GM23248 (cell line): ENCODE data around the gene FAM177A1. TPM values are rescaled to one million over a fixed set of nuclear protein-coding genes. Genes with fewer than 3 reads are reported as not detected.

ENCODE experiments used
- DNase-seq: peaks from one replicate; pipeline ENCODE4 v3.0.0-alpha.2; 2015
- H2AFZ ChIP-seq: fragments of 200-600 bp; sonication (generic); 2 replicates; pipeline ENCODE4 v1.6.1; 2016; ENCODE audit warnings: antibody characterized with exemption
- H3F3A ChIP-seq: fragments of 200-600 bp; sonication (generic); 2 replicates; pipeline ENCODE4 v1.6.1; 2016; ENCODE audit warnings: mild to moderate bottlenecking, antibody characterized with exemption, mixed run types; ENCODE audit not compliant: insufficient read depth
- H3K27ac ChIP-seq: fragments of 200-600 bp; sonication (generic); 2 replicates; pipeline ENCODE4 v1.5.1; 2016; ENCODE audit warnings: mild to moderate bottlenecking
- H3K27me3 ChIP-seq: fragments of 200-600 bp; sonication (generic); replicated peaks from 2 replicates; pipeline ENCODE4 v1.6.1; 2016; ENCODE audit warnings: mild to moderate bottlenecking; ENCODE audit not compliant: insufficient read depth
- H3K36me3 ChIP-seq: fragments of 200-600 bp; sonication (generic); 2 replicates; pipeline ENCODE4 v1.6.1; 2016; ENCODE audit warnings: low read depth, mild to moderate bottlenecking
- H3K4me1 ChIP-seq: fragments of 200-600 bp; sonication (generic); 2 replicates; pipeline ENCODE4 v1.6.1; 2016; ENCODE audit warnings: mild to moderate bottlenecking; ENCODE audit not compliant: insufficient read depth
- H3K4me2 ChIP-seq: fragments of 200-600 bp; sonication (generic); one replicate; pipeline ENCODE4 v1.6.1; 2016; ENCODE audit warnings: mild to moderate bottlenecking; ENCODE audit not compliant: unreplicated experiment
- H3K4me3 ChIP-seq: fragments of 200-600 bp; sonication (generic); 2 replicates; pipeline ENCODE4 v1.5.1; 2016; ENCODE audit warnings: mild to moderate bottlenecking
- H3K79me2 ChIP-seq: fragments of 200-600 bp; sonication (generic); 2 replicates; pipeline ENCODE4 v1.6.1; 2016; ENCODE audit warnings: mild to moderate bottlenecking; ENCODE audit not compliant: insufficient read depth
- H3K9ac ChIP-seq: fragments of 200-600 bp; sonication (generic); 2 replicates; pipeline ENCODE4 v1.6.1; 2016; ENCODE audit warnings: mild to moderate bottlenecking
- H3K9me2 ChIP-seq: fragments of 200-600 bp; sonication (generic); 2 replicates; pipeline ENCODE4 v1.6.1; 2016; ENCODE audit warnings: mixed run types, mild to moderate bottlenecking, moderate library complexity; ENCODE audit not compliant: insufficient read depth
- H3K9me3 ChIP-seq: fragments of 200-600 bp; sonication (generic); one replicate; pipeline ENCODE4 v1.6.1; 2017; ENCODE audit warnings: low read depth
- H4K20me1 ChIP-seq: fragments of 200-600 bp; sonication (generic); 2 replicates; pipeline ENCODE4 v1.6.0; 2016; ENCODE audit not compliant: insufficient read depth
- EZH2 ChIP-seq: fragments of 200-600 bp; sonication (generic); IDR thresholded peaks from 2 replicates; pipeline ENCODE4 v1.6.1; 2018; ENCODE audit warnings: antibody characterized with exemption, mild to moderate bottlenecking; ENCODE audit not compliant: insufficient read depth, poor library complexity, severe bottlenecking
- EZH2phosphoT487 ChIP-seq: fragments of 200-600 bp; sonication (generic); IDR thresholded peaks from 2 replicates; pipeline ENCODE4 v1.6.1; 2018; ENCODE audit warnings: antibody characterized with exemption, moderate library complexity, mild to moderate bottlenecking, low read depth; ENCODE audit not compliant: insufficient read depth
- WGBS, 2 experiments: methylation state at CpG; one replicate each; pipeline ENCODE4 v1.1.6; 2015 to 2017; ENCODE audit warnings: low lambda C conversion rate in 2 of 2, low coverage in 1 of 2; ENCODE audit errors: missing lambda C conversion rate in 2 of 2; 5-methylcytosine and 5-hydroxymethylcytosine counted together
- in situ Hi-C: fragments of 300-500 bp; cut with MboI; formaldehyde crosslinking; loops from 2 replicates; pipeline ENCODE4 v1.15.0; 2020
- polyA plus RNA-seq: library from polyadenylated mRNA; unstranded; fragments of >200 nt; fragmentation: Nextera tagmentation; extraction: Ambion mirVana; gene quantifications from 2 replicates; pipeline ENCODE4 v1.2.1, GENCODE V29; 2016
- total RNA-seq: library from RNA; depleted of rRNA; stranded (reverse); fragments of >200 nt; shearing (Covaris generic); gene quantifications from 2 replicates; pipeline ENCODE4 v1.2.3, GENCODE V29; 2014

Gene FAM177A1
- total and polyA plus RNA-seq, 2 experiments from 2014 or later: 56.4 to 100 TPM

DNA sequence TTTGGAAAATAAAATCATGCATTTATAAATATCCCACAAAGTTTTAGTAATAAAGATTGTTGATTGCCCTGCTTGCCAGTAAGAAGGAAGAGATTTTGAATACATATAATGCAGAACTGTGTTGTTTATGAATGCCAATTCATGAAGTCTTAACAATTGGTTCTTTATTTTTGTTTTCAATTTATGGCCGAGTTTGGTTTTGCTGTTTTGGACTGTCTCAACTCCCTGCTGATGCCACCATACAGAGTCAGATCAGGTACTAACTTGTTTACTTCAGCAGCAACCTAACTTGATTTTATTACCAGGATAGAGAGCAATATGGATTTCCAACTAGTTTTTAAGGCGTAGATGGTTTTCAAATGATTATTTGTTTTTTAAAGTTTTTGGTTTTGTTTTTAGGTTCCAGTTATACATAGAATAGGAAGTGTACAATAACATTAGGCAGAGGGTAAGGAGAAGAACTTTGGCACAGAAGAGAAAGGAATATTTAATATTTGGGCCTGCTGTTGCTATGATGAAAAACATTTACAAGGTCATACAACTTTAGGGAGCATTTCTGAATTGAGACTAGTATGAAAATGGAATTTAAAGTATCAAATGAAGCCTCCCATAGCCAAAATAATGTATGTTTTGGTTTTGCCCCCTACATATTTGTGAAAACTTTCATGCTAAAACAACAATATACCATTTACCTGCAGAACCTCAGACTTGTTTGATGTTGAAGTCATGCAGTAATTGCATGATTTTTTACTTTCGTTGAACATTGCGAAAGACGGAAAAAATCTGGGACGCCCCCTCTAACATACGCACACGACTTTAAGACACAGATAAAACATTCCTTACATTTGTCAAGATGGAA lies 904 bp upstream of the FAM177A1 start:
- in situ Hi-C loops: no loop called here

DNA sequence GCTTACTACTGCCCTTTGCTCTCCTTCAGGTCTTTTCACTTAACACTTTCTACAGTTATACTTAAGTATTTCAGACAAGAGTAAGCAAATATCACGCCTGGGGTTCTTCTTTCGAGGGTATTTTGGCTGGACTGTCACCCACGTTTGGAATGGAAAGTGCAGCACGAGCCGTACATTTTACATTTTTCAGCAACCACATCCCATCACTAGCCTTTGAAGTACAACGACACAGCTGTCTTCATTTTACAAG lies 349 bp upstream of the FAM177A1 start:
- peak overlapping the region; percentile 82 for H3K4me3 ChIP-seq
- peak overlapping the region; percentile 96 for H3K27ac ChIP-seq
- peaks cover 4% of the 10 kb centered on the region; the same call in 1 of the 2 replicates for H3K36me3 ChIP-seq
- WGBS, 2 experiments: 1 to 2% methylated on average over 6 of the region's 6 CpGs
- DNase-seq: no peak
- peak overlapping the region; percentile 89 for H2AFZ ChIP-seq
- no peak for TF ChIP-seq EZH2
- TF ChIP-seq EZH2phosphoT487: no peak
- H3K9ac ChIP-seq: peak overlapping the region; percentile 93
- in situ Hi-C loops: no loop called here
- no peaks in the 10 kb centered on the region for H3K9me3 ChIP-seq
- H3K27me3 ChIP-seq: no peaks in the 10 kb centered on the region
- H3F3A ChIP-seq: peaks cover 29% of the 10 kb centered on the region
- no peaks in the 10 kb centered on the region for H4K20me1 ChIP-seq
- H3K4me2 ChIP-seq: peak overlapping the region; percentile 85
- H3K9me2 ChIP-seq: no peaks in the 10 kb centered on the region
- peaks cover 29% of the 10 kb centered on the region; the same call in 1 of the 2 replicates for H3K4me1 ChIP-seq
- peaks cover 36% of the 10 kb centered on the region for H3K79me2 ChIP-seq

More for the DNA sequence above, 904 bp upstream of the FAM177A1 start:
- H3K27me3 ChIP-seq: no peaks in the 10 kb centered on the region
- H3K9me3 ChIP-seq: no peaks in the 10 kb centered on the region
- H3K27ac ChIP-seq: peak overlapping the region; percentile 96
- TF ChIP-seq EZH2phosphoT487 (no peak), EZH2 (no peak)
- H4K20me1 ChIP-seq: no peaks in the 10 kb centered on the region
- H3K9ac ChIP-seq: peak overlapping the region; percentile 93
- H3K79me2 ChIP-seq: peaks cover 33% of the 10 kb centered on the region
- H3K4me1 ChIP-seq: peaks cover 27% of the 10 kb centered on the region; the same call in 1 of the 2 replicates
- DNase-seq: peak; percentile 61
- H3K9me2 ChIP-seq: no peaks in the 10 kb centered on the region
- H2AFZ ChIP-seq: peak overlapping the region; percentile 89
- H3K4me3 ChIP-seq: peak overlapping the region; percentile 82
- peak overlapping the region; percentile 85 for H3K4me2 ChIP-seq
- WGBS, 2 experiments: 24 to 25% methylated on average over 8 of the region's 8 CpGs
- H3F3A ChIP-seq: peaks cover 29% of the 10 kb centered on the region
- peaks cover 4% of the 10 kb centered on the region; the same call in 1 of the 2 replicates for H3K36me3 ChIP-seq

DNA sequence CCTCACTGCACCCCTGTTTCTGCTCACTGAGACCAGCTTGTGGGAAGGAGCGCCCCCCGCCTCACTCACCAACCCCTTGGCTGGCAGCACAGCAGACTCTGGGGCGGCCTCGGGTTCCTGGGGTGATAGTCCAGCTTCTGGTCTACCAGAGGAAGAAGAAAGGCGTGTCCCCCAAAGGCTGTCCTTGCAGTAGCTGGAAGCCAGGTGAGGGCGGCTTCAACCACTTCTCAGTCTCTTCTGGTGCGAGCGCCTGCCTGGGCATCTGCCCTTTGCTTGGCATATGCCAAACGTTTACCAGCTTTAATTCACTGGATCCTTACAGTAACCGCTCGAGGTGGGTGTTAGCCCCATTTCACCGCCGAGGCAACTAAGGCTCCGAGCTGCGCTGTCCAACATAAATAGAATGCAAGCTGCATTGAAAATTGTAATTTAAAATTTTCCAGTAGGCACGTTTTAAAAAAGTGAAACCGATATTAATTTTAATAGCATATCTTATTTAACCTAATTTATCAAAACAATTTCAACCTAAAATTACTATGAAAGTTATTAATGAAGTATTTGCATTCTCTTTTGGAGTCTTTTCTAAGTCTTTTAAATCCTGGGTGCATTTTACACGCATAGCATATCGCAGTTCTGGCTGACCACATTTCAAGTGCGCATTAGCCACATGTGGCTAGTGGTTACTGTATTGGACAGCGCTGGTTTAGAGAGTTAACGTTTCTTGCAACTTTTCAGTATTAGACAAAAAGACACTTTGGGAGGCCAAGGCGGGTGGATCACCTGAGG lies 872 bp downstream of the FAM177A1 start:
- 29 to 30% methylated on average over 23 of the region's 23 CpGs for WGBS, 2 experiments
- Histone ChIP-seq H3K4me2 (peak overlapping the region; percentile 98), H3K79me2 (peaks cover 48% of the 10 kb centered on the region), H3K4me1 (peaks cover 29% of the 10 kb centered on the region; the same call in 1 of the 2 replicates), H2AFZ (peak overlapping the region; percentile 86), H3K27me3 (no peaks in the 10 kb centered on the region), H3K27ac (peak overlapping the region; percentile 96), H3K9ac (peak overlapping the region; percentile 93), H4K20me1 (no peaks in the 10 kb centered on the region), H3K36me3 (peaks cover 4% of the 10 kb centered on the region; the same call in 1 of the 2 replicates), H3K9me2 (no peaks in the 10 kb centered on the region), H3K4me3 (peak overlapping the region; percentile 82), H3F3A (peaks cover 29% of the 10 kb centered on the region), H3K9me3 (no peaks in the 10 kb centered on the region)
- DNase-seq: peak; percentile 6
- in situ Hi-C loops: no loop called here
- TF ChIP-seq EZH2: no peak
- no peak for TF ChIP-seq EZH2phosphoT487

DNA sequence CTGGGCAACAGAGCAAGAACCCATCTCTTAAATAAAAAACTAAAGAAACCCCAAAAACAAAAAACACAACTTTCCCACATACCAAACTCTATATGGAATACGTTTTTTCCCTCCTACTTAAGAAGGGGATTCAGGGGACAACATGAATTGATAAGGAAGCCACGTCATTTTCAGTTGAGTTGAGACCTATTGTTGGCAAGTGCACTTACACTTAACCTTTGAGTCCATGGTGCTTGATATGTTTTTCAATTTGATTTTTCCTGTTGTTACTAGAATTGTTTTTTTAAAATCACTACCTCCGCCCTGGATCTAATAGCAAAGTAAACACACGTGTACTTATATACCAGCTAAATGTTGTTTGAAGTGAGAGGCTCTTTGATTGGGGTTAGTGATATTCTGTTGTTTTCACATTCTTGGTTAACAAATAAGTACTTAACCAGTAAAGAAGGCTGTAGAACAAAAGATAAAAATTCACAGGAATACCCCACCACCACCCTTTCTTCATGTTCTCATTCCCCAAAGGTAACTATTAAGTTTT lies 2.0 kb downstream of the FAM177A1 start:
- Histone ChIP-seq H3K9me3 (no peaks in the 10 kb centered on the region), H3K27ac (no peak overlapping the region), H3K4me2 (peak overlapping the region; percentile 98), H2AFZ (no peak overlapping the region), H3K4me1 (peaks cover 29% of the 10 kb centered on the region; the same call in 1 of the 2 replicates), H3K36me3 (peaks cover 6% of the 10 kb centered on the region; the same call in 1 of the 2 replicates), H3F3A (peaks cover 26% of the 10 kb centered on the region), H3K9me2 (no peaks in the 10 kb centered on the region), H4K20me1 (no peaks in the 10 kb centered on the region), H3K9ac (no peak overlapping the region), H3K4me3 (peak overlapping the region; percentile 82), H3K27me3 (no peaks in the 10 kb centered on the region), H3K79me2 (peaks cover 57% of the 10 kb centered on the region)
- DNase-seq: no peak
- 87 to 92% methylated on average over 4 of the region's 4 CpGs for WGBS, 2 experiments
- TF ChIP-seq EZH2phosphoT487 (no peak), EZH2 (no peak)
- in situ Hi-C loops: no loop called here
